Measurements from ENCODE around the gene ZMIZ1.

ZMIZ1 gene

DNA sequence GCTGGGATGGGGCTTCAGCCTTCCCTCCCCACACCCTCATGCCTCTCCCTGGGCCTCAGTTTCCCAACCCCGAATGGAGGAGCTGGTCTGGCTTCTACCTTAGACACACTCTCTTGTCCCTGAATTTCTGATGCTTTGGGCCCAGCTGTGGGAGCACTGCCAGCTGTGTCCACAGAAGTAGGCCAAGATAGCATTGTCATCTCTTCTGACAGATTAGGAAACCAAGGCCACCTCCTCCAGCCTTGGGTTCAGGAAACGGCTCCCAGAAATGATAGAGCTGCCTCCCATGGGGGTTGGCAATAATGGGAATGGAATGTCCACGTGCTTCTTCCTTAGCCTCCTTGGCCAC lies 279.8 kb downstream of the ZMIZ1 start:
- H3K27ac ChIP-seq, result peak overlapping the region; percentile 99

DNA sequence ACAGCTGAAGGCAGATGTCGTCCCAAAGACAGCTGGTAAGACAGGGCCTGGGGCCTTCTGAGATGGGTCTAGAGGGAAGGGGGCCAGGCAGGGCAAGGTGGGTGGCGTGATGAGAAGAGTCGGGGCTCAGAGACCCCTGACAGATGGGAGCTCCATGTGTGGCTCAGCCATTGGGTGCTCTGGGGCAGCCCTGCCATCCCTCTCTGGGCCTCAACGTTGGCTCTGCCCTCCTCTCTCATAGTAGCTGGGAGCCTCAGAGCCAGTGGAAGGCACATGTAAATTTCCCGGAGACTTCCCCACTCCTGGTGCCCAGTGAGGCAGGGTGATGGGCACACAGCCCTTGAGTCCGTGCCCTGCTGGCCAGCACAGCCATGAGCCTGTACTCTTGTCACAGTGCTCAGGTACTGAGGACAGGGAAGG lies 280.3 kb downstream of the ZMIZ1 start:
- peak overlapping the region; percentile 99 for H3K27ac ChIP-seq
- TF ChIP-seq ZFX (IDR thresholded peaks at IDR 0.05), result no peak
- TF ChIP-seq, protein P1, sequence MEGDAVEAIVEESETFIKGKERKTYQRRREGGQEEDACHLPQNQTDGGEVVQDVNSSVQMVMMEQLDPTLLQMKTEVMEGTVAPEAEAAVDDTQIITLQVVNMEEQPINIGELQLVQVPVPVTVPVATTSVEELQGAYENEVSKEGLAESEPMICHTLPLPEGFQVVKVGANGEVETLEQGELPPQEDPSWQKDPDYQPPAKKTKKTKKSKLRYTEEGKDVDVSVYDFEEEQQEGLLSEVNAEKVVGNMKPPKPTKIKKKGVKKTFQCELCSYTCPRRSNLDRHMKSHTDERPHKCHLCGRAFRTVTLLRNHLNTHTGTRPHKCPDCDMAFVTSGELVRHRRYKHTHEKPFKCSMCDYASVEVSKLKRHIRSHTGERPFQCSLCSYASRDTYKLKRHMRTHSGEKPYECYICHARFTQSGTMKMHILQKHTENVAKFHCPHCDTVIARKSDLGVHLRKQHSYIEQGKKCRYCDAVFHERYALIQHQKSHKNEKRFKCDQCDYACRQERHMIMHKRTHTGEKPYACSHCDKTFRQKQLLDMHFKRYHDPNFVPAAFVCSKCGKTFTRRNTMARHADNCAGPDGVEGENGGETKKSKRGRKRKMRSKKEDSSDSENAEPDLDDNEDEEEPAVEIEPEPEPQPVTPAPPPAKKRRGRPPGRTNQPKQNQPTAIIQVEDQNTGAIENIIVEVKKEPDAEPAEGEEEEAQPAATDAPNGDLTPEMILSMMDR (conservative IDR thresholded peaks at IDR 0.05), result no peak

More for the DNA sequence above, 279.8 kb downstream of the ZMIZ1 start:
- TF ChIP-seq, protein P1 (conservative IDR thresholded peaks at IDR 0.05), result no peak
- TF ChIP-seq ZFX (IDR thresholded peaks at IDR 0.05), result no peak

DNA sequence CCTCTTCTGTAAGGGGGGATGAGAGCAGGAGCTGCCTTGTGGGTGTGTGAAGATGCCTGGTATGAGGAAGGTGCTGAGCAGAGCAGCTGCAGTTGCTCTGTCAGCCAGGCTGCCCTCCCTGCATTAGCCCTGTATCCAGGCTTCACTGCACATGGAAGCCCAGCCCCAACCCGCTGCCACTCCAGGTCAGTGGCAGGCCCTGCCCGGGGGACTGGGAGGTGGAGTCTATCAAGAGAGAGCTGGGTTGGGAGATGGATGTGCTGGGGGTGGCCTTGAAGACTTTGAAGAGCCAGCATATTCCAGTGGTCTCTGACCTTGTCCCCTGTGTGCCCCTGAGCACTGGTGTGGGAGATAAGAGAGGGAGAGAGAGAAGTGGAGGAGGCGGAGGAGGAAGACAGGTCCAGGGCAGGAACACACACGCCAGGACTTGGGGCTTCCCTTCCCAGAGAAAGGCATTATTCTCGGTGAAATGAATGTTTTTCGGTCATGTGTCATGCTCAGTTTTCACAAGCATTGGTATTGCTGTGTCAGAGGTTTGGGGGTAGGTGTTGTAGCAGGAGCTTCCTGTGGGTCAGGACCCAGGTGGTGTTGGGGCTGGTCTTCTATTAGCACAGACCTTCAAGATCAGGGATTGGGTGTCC lies 281.1 kb downstream of the ZMIZ1 start:
- TF ChIP-seq, protein P1 (conservative IDR thresholded peaks at IDR 0.05), result no peak
- no peak for TF ChIP-seq ZFX (IDR thresholded peaks at IDR 0.05)
- H3K27ac ChIP-seq, result no peak overlapping the region; the same call in 1 of the 2 replicates

DNA sequence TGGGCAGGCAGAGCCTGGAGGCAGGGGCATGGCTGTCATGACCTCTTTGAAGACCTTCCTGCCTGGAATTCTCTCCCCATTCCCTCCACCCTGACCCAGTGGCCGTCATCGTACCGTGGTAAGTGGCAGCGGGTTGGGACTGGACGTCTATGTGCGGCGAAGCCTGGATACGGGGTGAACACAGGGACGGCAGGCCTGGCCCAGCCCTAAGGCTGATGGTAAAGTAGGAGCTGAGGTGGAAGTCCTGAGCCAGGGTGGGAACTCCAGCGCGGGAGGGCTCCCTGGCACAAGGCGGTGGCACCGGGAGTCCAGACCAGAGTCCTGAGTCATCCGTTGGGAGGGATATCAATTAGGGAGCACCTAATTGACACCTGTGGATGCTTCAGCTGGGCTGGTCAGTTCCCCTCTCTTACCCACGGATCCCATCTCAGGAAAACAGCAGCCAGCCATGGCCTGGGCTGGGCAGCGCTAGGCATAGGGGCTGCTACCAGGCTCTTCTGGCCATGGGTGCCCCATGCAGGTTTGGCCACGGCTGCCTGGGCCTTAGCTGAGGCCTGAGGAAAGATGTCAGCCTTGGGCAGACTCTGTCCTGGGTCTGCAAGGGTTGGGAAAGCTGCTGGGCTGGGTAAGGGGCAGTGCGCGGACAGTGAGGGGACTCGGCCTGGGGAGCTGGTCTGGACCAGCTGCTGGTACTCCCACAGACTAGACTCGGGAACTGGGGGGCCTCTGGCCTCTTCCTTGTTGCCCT lies 281.8 kb downstream of the ZMIZ1 start:
- no peak overlapping the region for H3K27ac ChIP-seq
- TF ChIP-seq, protein P1 (conservative IDR thresholded peaks at IDR 0.05), result no peak
- no peak for TF ChIP-seq ZFX (IDR thresholded peaks at IDR 0.05)

DNA sequence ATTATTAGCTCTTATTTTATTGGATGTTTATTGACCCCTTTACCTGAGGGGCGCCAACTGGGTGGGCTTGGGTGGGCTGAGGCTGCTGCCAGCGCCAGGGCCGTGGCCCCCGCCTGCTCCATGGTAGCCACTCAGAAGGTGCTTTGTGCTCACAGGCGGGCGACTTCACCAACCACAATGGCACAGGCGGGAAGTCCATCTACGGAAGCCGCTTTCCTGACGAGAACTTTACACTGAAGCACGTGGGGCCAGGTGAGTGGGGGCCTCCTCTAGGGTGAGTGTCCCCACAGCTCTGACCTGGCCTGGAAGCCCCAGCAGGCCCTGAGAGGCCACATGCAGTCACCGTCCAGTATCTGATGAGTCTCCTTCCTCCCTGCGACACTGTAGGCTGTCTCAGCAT lies 282.6 kb downstream of the ZMIZ1 start:
- no peak overlapping the region for H3K27ac ChIP-seq
- TF ChIP-seq, protein P1 (conservative IDR thresholded peaks at IDR 0.05), result no peak
- TF ChIP-seq ZFX (IDR thresholded peaks at IDR 0.05), result no peak

DNA sequence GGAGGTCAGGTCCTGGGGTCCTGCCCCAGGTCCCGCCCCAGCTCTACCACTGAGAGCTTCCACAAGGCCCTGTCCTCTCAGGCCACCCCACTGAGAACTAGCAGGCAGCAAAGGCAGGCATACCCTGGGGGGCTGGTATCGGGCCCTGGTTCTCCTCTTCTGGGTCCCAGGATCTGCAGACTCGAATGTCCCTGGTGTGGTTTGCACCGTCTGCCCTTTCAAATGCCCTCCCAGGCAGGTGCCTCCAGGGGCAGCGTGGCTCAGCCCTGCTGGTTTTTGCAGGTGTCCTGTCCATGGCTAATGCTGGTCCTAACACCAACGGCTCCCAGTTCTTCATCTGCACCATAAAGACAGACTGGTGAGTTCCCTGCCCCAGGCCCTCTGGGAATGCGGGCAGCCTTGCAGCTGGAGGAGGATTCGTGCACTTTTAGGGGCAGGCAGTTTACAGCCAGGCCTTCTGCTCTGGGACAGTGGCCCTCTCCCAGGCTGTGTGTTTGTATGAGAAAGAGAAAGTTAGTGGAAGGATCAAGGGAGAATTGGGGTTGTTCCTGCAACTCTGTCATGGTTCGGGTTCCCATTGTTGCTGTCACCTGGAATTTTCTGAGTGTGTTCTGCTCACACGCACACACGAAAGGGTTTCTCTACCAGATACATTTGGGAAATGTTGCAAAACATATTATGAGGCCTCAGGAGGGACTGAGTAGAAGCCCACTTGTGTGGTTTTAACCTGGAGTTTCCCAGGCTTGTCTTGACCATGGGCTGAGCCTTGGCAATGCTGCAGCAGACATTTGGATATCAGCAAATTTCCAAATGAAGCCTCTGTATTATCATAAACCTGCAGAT lies 283.5 kb downstream of the ZMIZ1 start:
- no peak overlapping the region for H3K27ac ChIP-seq
- TF ChIP-seq, protein P1 (conservative IDR thresholded peaks at IDR 0.05), result no peak
- TF ChIP-seq ZFX (IDR thresholded peaks at IDR 0.05), result no peak

DNA sequence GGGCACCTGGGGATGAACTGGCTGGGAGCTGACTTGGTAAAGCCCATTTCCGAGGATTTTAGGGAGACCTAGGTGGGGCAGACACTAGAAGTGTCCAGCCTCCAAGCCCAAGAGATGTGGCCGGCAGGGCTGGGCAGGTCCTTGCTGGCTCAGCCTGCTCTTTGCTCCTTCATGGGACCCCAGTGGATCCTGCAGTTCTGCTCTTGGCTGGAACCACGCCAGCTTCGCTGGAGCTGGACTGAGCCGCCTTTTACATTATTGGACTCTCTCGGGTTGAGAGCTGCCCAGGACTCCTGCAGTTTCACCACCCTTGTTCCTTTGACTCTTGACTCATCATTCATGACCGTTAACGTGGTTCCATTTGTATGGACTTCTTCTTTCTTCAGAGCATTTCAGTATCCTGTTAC lies 284.2 kb downstream of the ZMIZ1 start:
- no peak for TF ChIP-seq ZFX (IDR thresholded peaks at IDR 0.05)
- TF ChIP-seq, protein P1 (conservative IDR thresholded peaks at IDR 0.05), result no peak
- H3K27ac ChIP-seq, result no peak overlapping the region
